MCF 10A (cell line): Measurements from ENCODE around the gene HTT. TPM values are rescaled to one million over a fixed set of nuclear protein-coding genes. Genes with fewer than 3 reads are reported as not detected.

Experiments
- BruUV-seq: library from RNA; stranded (reverse); fragments of 400-500 nt; replicated peaks from 2 replicates; lab custom pipeline; 2021; lab: Mats Ljungman, UMichigan
- CTCF ChIA-PET: fragments of 300-600 bp; sonication (Branson Sonifier 250); formaldehyde crosslinking; extraction: SDS; loops from one replicate; lab custom pipeline; 2021; ENCODE audit warnings: antibody characterized with exemption, inconsistent platforms; lab: Yijun Ruan, JAX
- POLR2A ChIA-PET: fragments of 300-600, 350-650 bp; sonication (Branson Sonifier 250); formaldehyde crosslinking; extraction: SDS; loops from one replicate; lab custom pipeline; 2020; ENCODE audit warnings: antibody characterized with exemption, inconsistent platforms; lab: Yijun Ruan, JAX
- DNase-seq: peaks from one replicate; pipeline ENCODE4 v3.0.0-alpha.2; 2018; ENCODE audit not compliant: unreplicated experiment
- H3K27ac Mint-ChIP-seq: one replicate; pipeline ENCODE4 v1.8.0; 2022; ENCODE audit warnings: mild to moderate bottlenecking, low read depth, mixed read lengths; ENCODE audit not compliant: unreplicated experiment
- H3K27me3 Mint-ChIP-seq: one replicate; pipeline ENCODE4 v1.8.0; 2022; ENCODE audit warnings: mixed read lengths; ENCODE audit not compliant: insufficient read depth, unreplicated experiment
- H3K36me3 Mint-ChIP-seq: one replicate; pipeline ENCODE4 v1.8.0; 2022; ENCODE audit warnings: mild to moderate bottlenecking, moderate library complexity, mixed read lengths; ENCODE audit not compliant: insufficient read depth, unreplicated experiment
- H3K4me1 Mint-ChIP-seq: one replicate; pipeline ENCODE4 v1.8.0; 2022; ENCODE audit warnings: mixed read lengths; ENCODE audit not compliant: insufficient read depth, unreplicated experiment
- H3K4me3 Mint-ChIP-seq: one replicate; pipeline ENCODE4 v1.8.0; 2022; ENCODE audit warnings: mild to moderate bottlenecking, moderate library complexity, mixed read lengths; ENCODE audit not compliant: unreplicated experiment
- H3K9me3 Mint-ChIP-seq: one replicate; pipeline ENCODE4 v1.8.0; 2022; ENCODE audit warnings: mixed read lengths; ENCODE audit not compliant: unreplicated experiment
- CTCF ChIP-seq: fragments of 200-600 bp; IDR thresholded peaks from one replicate; pipeline ENCODE4 v1.8.0; 2022; ENCODE audit warnings: antibody characterized with exemption, mild to moderate bottlenecking; ENCODE audit not compliant: unreplicated experiment
- intact Hi-C: fragments of 100-400 bp; cut with micrococcal nuclease; formaldehyde crosslinking; loops from 2 replicates; pipeline ENCODE4 v1.14.1; 2022
- total RNA-seq: library from RNA; stranded (reverse); gene quantifications from 2 replicates; pipeline ENCODE4 v1.2.3, GENCODE V29; 2022

HTT gene
- total RNA-seq, 1 experiment from 2014 or later, result 47.4 TPM

- ChIA-PET POLR2A (interaction anchor here (0.5 to 2.1 kb wide), 8 partner anchors 11 to 327 kb away, joined by 3 to 9 read pairs (median 4); partner anchors contain the start of genes GRK4 and NOP14), CTCF (interaction anchor here (0.6 kb wide), 1 partner anchor 96 kb away, joined by 4 read pairs; no protein-coding TSS in a partner anchor)
- Mint-ChIP-seq H3K27ac (no peak overlapping the region), H3K4me1 (peaks cover 22% of the 10 kb centered on the region), H3K4me3 (peak overlapping the region; percentile 12), H3K9me3 (no peaks in the 10 kb centered on the region), H3K27me3 (no peaks in the 10 kb centered on the region), H3K36me3 (no peaks in the 10 kb centered on the region)
- intact Hi-C loops, result no loop called here
- no peak for DNase-seq
- no peak for TF ChIP-seq CTCF
- no TSS peak for BruUV-seq
Observed at GRCh38 chr4:3290889-3291321, 216.4 kb downstream of the HTT start.

GRCh38 chr4:3291411-3291968 is 217.0 kb downstream of the HTT start:
- Mint-ChIP-seq H3K27ac (peak overlapping the region; percentile 76), H3K36me3 (no peaks in the 10 kb centered on the region), H3K27me3 (no peaks in the 10 kb centered on the region), H3K4me1 (peaks cover 16% of the 10 kb centered on the region), H3K9me3 (no peaks in the 10 kb centered on the region), H3K4me3 (peak overlapping the region; percentile 84)
- TF ChIP-seq CTCF, result no peak
- ChIA-PET CTCF (interaction anchor here (0.6 to 0.8 kb wide), 5 partner anchors 32 to 190 kb away, joined by 3 to 4 read pairs (median 3); no protein-coding TSS in a partner anchor), POLR2A (interaction anchor here (0.8 to 2.1 kb wide), 10 partner anchors 11 to 328 kb away, joined by 3 to 11 read pairs (median 3); partner anchors contain the start of genes GRK4 and NOP14)
- DNase-seq, result no peak
- intact Hi-C loops, result no loop called here
- BruUV-seq, result TSS peak; percentile 49

- peaks cover 16% of the 10 kb centered on the region for H3K4me1 Mint-ChIP-seq
- no peaks in the 10 kb centered on the region for H3K9me3 Mint-ChIP-seq
- H3K36me3 Mint-ChIP-seq, result no peaks in the 10 kb centered on the region
- DNase-seq, result peak; percentile 70
- no peak for TF ChIP-seq CTCF
- ChIA-PET CTCF (interaction anchor here (0.6 to 0.8 kb wide), 4 partner anchors 31 to 190 kb away, joined by 3 read pairs; no protein-coding TSS in a partner anchor), POLR2A (interaction anchor here (0.6 to 2.1 kb wide), 13 partner anchors 12 to 146 kb away, joined by 3 to 11 read pairs (median 3); no protein-coding TSS in a partner anchor)
- no TSS peak for BruUV-seq
- peak overlapping the region; percentile 76 for H3K27ac Mint-ChIP-seq
- intact Hi-C loops, result no loop called here
- peak overlapping the region; percentile 84 for H3K4me3 Mint-ChIP-seq
- H3K27me3 Mint-ChIP-seq, result no peaks in the 10 kb centered on the region
Observed at GRCh38 chr4:3291969-3292570, 217.6 kb downstream of the HTT start.
